ENCODE data around the gene NBPF20.
"Not testable (repeated sequence)": the region's sequence is repeated elsewhere in the genome, so short reads cannot be mapped to it uniquely, and the experiment has no call there.

- TF ChIP-seq BHLHE40 (IDR thresholded peaks at IDR 0.05; ENCODE audit: low read depth, low read length); CTCF (conservative IDR thresholded peaks at IDR 0.05; ENCODE audit: low read depth, low read length); USF2 (IDR thresholded peaks at IDR 0.05; ENCODE audit: low read depth, low read length): not testable (repeated sequence)
Measured at GRCh38 chr1:145464017-145464416, 38.6 kb upstream of the NBPF20 start.
